Measurements from ENCODE around the gene ZNF628.
A peak's percentile ranks its signal among the peaks of the same experiment; 100 is the strongest.

The ZNF628 gene

DNA sequence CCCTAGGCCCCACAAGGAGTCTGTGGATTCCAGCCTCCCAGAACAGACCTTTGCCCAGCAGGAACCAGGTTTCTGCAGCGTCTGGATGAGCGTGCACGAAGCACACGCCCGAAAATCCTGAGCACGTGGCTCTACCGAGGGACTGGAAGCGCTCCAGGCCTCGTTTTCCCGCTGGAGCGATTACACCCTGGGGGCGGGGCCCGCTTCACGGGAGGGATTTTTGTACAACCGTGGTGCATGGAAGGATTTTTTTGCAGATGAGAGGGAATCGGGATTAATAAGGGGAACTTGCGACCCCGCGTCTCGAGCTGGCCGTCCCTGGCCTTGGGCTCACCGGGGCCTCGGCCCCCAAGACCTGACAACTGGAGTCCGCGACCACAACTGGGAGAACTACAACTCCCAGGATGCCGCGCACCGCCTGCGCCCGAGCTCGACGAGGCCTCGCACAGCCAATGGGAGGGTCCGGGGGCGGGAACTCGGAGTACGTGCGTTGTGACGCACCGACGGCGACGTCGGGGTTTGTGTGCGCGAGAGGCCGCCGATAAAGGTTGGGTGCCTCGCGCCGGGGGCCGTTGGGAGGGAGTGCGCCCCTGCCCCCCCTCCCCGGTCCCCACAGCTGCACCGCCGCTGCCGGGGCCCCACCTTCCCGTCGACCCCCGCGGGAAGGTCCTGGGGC, at the start of gene ZNF628:
Gene ZNF628, plus strand, starts transcription at position 518 of the 676 bp plus-strand sequence. CDS start 3,294 bp downstream, outside the sequence.
- H3K4me1 Mint-ChIP-seq (ENCODE audit: low read depth), result peaks cover 18% of the 10 kb centered on the region
- DNase-seq (ENCODE audit: low spot score), result peak; percentile 97
- peak within 1 kb of the TSS; percentile 91 for H3K27ac Mint-ChIP-seq
- H3K9me3 Mint-ChIP-seq, result no peaks in the 10 kb centered on the region
- H3K27me3 Mint-ChIP-seq (ENCODE audit: low read depth), result no peaks in the 10 kb centered on the region
- peaks cover 4% of the 10 kb centered on the region for H3K36me3 Mint-ChIP-seq (ENCODE audit: low read depth)
- peak within 1 kb of the TSS; percentile 92 for H3K4me3 Mint-ChIP-seq

DNA sequence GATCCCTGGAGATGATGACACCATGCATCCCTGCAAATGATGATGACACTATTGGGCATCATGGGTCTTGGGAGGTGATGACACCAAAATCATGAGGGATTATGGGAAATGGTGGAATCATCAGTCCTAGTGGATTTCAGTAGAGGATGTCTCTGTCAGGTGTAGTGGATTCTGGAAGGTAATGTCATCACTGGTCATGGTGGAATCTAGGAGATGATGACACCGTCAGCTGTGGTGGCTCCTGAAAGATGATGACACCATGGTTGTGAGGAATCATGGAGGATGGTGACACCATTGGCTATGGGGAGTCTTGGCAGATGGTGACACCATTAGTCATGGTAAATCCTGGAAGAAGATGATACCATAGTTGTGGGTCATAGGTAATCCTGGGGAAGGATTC, 45.2 kb upstream of the ZNF628 start:
- Mint-ChIP-seq H3K4me1 (ENCODE audit: low read depth) (no peaks in the 10 kb centered on the region), H3K9me3 (no peaks in the 10 kb centered on the region), H3K27me3 (ENCODE audit: low read depth) (peaks cover 17% of the 10 kb centered on the region), H3K4me3 (no peak overlapping the region), H3K36me3 (ENCODE audit: low read depth) (no peaks in the 10 kb centered on the region), H3K27ac (no peak overlapping the region)
- no peak for DNase-seq (ENCODE audit: low spot score)

DNA sequence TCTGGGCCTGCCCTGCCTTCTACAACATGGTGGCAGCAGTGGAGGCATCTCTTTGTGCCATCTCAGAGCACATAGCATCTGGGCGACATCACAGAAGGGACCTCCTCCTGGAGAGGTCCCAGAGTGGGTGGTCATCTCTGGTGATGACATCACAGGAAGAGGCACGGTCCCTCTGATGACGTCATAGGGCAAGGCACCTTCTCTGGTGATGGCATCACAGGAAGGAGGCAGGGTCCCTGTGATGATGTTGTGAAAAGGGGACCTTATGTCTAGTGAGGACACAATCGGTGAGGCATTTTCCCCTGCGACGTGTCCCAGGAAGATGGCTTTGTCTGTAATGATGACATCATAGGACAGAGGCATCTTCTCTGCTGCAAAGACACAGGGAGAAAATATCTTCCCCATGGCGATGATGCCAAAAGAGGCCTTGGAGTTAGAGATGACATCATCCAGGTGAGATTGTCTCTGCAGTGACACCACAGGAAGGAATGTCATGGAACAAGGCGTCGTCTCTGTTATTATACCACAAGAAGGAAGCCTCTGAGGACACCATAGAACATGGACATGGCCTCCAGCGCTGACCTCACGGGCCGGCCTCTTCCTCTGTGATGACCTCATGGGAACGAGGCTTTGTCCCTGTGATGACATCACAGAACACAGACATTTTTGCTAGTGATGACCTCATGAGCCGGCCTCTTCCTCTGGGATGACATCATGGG, 44.0 kb upstream of the ZNF628 start:
- H3K4me3 Mint-ChIP-seq, result no peak overlapping the region

DNA sequence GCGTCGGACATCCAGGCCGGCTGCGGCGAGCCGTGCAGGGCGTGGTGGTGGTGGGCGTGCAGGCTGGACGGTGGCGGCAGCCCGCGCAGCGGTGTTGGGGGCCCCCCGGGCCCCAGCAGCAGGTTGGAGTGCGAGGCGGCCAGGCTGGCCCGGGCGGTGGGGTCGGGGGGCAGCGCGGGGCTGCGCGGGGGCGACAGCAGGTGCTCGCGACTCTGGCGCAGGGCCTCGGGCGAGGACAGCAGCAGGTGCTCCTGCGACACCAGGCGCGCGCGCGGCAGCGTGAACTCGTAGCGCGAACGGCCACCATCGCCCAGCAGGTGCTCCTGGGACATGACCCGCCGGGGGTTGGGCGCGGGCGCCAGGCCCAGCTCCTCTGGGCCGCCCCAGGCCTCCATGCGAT, 43.1 kb upstream of the ZNF628 start:
- peaks cover 22% of the 10 kb centered on the region for H3K27me3 Mint-ChIP-seq (ENCODE audit: low read depth)

More for the DNA sequence above, 44.0 kb upstream of the ZNF628 start:
- no peak for DNase-seq (ENCODE audit: low spot score)
- H3K9me3 Mint-ChIP-seq, result no peaks in the 10 kb centered on the region
- H3K4me1 Mint-ChIP-seq (ENCODE audit: low read depth), result no peaks in the 10 kb centered on the region
- no peak overlapping the region for H3K27ac Mint-ChIP-seq
- H3K27me3 Mint-ChIP-seq (ENCODE audit: low read depth), result peaks cover 21% of the 10 kb centered on the region
- H3K36me3 Mint-ChIP-seq (ENCODE audit: low read depth), result no peaks in the 10 kb centered on the region

DNA sequence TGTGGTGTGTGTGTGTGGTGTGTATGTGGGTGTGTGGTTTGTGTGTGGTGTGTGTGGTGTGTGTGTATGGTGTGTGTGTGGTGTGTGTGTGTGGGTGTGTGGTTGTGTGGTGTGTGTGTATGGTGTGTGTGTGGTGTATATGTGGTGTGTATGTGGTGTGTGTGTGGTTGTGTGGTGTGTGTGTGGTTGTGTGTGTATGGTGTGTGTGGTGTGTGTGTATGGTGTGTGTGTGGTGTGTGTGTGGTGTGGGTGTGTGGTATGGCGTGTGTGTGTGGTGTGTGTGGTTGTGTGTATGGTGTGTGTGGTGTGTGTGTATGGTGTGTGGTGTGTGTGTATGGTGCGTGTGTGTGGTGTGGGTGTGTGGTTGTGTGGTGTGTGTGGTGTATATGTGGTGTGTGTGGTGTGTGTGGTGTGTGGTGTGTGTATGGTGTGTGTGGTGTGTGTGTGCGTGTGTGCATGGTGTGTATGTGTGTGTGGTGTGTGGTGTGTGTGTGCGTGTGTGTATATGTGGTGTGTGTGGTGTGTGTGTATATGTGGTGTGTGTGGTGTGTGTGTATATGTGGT, 42.0 kb upstream of the ZNF628 start:
- no peak overlapping the region for H3K4me3 Mint-ChIP-seq

More for the DNA sequence above, 43.1 kb upstream of the ZNF628 start:
- DNase-seq (ENCODE audit: low spot score), result no peak
- Mint-ChIP-seq H3K4me3 (no peak overlapping the region), H3K36me3 (ENCODE audit: low read depth) (no peaks in the 10 kb centered on the region), H3K27ac (no peak overlapping the region), H3K9me3 (no peaks in the 10 kb centered on the region), H3K4me1 (ENCODE audit: low read depth) (no peaks in the 10 kb centered on the region)

DNA sequence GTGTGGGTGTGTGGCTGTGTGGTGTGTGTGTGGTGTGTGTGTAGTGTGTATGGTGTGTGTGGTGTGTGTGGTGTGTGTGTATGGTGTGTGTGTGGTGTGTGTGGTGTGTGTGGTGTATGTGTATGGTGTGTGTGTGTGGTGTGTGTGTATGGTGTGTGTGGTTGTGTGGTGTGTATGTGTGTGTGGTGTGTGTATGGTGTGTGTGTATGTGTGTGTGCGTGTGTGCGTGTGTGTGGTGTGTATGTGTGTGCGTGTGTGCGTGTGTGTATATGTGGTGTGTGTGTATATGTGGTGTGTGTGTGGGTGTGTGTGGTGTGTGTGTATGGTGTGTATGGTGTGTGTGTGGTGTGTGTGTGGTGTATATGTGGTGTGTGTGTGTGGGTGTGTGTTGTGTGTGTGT, 41.4 kb upstream of the ZNF628 start:
- H3K27me3 Mint-ChIP-seq (ENCODE audit: low read depth), result peaks cover 33% of the 10 kb centered on the region
- H3K36me3 Mint-ChIP-seq (ENCODE audit: low read depth), result no peaks in the 10 kb centered on the region
- no peak overlapping the region for H3K4me3 Mint-ChIP-seq
- no peaks in the 10 kb centered on the region for H3K9me3 Mint-ChIP-seq
- no peak for DNase-seq (ENCODE audit: low spot score)
- no peak overlapping the region for H3K27ac Mint-ChIP-seq
- no peaks in the 10 kb centered on the region for H3K4me1 Mint-ChIP-seq (ENCODE audit: low read depth)

More for the DNA sequence above, 42.0 kb upstream of the ZNF628 start:
- Mint-ChIP-seq H3K36me3 (ENCODE audit: low read depth) (no peaks in the 10 kb centered on the region), H3K27me3 (ENCODE audit: low read depth) (peaks cover 30% of the 10 kb centered on the region), H3K4me1 (ENCODE audit: low read depth) (no peaks in the 10 kb centered on the region), H3K9me3 (no peaks in the 10 kb centered on the region), H3K27ac (no peak overlapping the region)
- no peak for DNase-seq (ENCODE audit: low spot score)

DNA sequence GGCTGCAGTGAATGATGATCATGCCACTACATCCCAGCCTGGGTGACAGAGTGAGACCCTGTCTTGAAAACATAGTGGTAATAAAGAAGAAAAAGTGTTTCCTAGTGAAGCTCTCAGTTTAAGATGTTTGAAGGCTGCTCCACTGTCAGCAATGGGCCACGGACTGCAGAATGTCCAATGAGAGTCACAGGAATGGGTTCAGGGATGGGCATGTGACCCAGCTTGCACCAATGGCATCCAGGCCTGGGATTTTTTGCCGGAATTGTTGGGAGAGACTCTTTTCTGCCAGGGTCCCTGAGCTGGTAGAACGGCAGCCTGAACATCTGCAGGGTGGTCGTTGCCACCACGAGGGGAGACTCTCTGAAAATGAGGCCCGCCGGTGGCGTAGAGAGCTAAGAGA, 39.6 kb upstream of the ZNF628 start:
- no peaks in the 10 kb centered on the region for H3K36me3 Mint-ChIP-seq (ENCODE audit: low read depth)
- peaks cover 39% of the 10 kb centered on the region for H3K27me3 Mint-ChIP-seq (ENCODE audit: low read depth)
- no peak for DNase-seq (ENCODE audit: low spot score)
- no peaks in the 10 kb centered on the region for H3K9me3 Mint-ChIP-seq
- H3K4me1 Mint-ChIP-seq (ENCODE audit: low read depth), result peaks cover 8% of the 10 kb centered on the region
- H3K27ac Mint-ChIP-seq, result no peak overlapping the region
- H3K4me3 Mint-ChIP-seq, result no peak overlapping the region

DNA sequence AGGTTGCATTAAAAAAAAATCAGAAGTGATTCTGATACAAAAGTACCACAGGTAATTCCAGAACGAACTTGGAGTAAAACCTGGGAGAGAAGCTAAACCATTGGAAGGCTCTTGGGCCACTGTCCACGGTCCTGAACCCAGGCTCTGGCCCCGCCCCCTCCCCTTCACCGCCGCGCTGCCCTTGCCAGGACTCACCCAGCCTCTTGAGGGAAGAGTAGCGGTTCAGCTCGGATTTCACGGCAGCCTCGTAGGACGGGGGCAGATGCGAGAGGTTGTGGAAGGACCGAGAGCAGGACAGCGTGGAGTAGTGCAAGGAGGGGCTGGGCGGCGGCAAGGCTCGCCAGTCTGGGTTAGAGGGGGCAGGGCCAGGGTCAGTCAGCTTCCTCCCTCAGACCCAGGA, 39.0 kb upstream of the ZNF628 start:
- Mint-ChIP-seq H3K4me1 (ENCODE audit: low read depth) (peaks cover 8% of the 10 kb centered on the region), H3K27ac (no peak overlapping the region), H3K36me3 (ENCODE audit: low read depth) (no peaks in the 10 kb centered on the region), H3K4me3 (no peak overlapping the region), H3K27me3 (ENCODE audit: low read depth) (peaks cover 38% of the 10 kb centered on the region), H3K9me3 (no peaks in the 10 kb centered on the region)
- peak; percentile 19 for DNase-seq (ENCODE audit: low spot score)

DNA sequence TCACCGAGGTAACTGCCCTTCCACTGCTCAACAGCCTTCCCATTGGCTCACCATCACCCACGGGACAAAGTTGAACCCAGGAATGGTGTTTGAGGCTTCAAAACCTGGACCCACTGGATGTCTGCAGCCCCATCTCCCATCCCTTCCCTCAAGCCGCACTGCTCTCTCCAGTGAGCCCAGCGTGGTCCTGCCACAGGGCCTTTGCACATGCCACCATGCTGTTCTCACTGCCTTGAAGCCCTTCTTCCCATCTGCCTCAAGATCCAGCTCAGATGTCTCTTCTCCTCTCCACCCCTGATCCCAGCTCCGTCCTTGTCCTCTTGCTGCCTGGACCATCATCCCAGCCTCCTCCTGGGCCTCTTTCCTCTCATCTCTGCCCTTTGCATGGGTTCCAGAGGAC, 37.4 kb upstream of the ZNF628 start:
- H3K9me3 Mint-ChIP-seq, result no peaks in the 10 kb centered on the region
- no peak overlapping the region for H3K4me3 Mint-ChIP-seq
- H3K4me1 Mint-ChIP-seq (ENCODE audit: low read depth), result peaks cover 9% of the 10 kb centered on the region
- H3K27me3 Mint-ChIP-seq (ENCODE audit: low read depth), result peaks cover 45% of the 10 kb centered on the region
- H3K27ac Mint-ChIP-seq, result no peak overlapping the region
- DNase-seq (ENCODE audit: low spot score), result no peak
- no peaks in the 10 kb centered on the region for H3K36me3 Mint-ChIP-seq (ENCODE audit: low read depth)

DNA sequence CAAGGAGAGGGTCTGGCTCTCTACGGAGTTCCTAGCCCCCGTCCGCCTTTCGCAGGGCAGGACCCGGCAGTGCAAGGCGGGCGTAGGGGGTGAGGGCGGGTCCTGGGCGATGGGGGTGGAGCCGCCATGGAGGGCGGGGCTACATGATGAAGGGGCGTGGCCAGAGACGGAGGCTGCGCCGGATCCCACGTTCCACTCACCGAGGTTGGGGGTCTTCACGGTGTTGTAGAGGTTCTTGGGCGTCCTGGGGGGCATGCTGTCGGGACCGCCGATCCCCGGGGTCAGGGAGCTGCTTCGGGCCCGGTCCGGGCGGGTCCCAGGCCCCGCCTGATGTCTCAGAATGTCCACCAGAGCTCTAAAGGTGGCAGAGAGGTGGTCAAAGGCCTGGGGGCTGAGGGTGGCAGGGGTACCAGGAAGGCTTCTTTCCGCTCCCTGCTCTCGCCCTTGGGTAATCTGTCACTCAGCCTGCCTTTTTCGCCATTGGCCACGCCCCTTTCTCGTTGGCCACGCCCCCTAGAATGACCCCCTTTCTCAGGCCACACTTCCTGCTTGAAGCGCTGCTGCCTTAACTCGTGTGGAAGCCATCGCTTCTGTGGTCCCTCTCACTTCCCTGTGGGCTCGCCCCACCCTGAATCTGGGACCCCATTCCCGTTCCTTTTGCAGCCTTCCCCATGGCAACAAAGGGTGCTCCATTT, 35.9 kb upstream of the ZNF628 start:
- Mint-ChIP-seq H3K36me3 (ENCODE audit: low read depth) (no peaks in the 10 kb centered on the region), H3K4me3 (peak overlapping the region; percentile 1), H3K27me3 (ENCODE audit: low read depth) (peaks cover 57% of the 10 kb centered on the region), H3K27ac (no peak overlapping the region), H3K9me3 (no peaks in the 10 kb centered on the region), H3K4me1 (ENCODE audit: low read depth) (peaks cover 9% of the 10 kb centered on the region)
- no peak for DNase-seq (ENCODE audit: low spot score)

DNA sequence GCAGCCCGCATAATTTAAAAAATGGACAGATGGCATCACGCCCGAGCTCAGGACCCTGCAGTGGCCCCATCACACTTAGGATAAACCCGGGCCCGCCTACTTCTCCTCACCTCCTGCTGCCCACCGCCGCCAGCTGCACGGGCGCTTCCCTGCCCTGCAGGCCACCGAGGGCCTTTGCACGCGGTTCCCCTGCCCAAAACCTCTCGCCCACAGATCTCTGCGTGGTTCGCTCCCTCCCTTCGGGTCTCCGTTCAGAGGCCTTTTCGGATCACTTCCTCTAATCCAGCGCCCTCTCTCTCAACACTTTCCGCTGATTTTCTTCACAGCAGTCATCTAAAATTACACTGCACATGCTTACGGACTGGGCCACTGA, 35.1 kb upstream of the ZNF628 start:
- Mint-ChIP-seq H3K36me3 (ENCODE audit: low read depth) (no peaks in the 10 kb centered on the region), H3K27me3 (ENCODE audit: low read depth) (peaks cover 61% of the 10 kb centered on the region), H3K9me3 (no peaks in the 10 kb centered on the region), H3K4me3 (peak overlapping the region; percentile 1), H3K27ac (no peak overlapping the region), H3K4me1 (ENCODE audit: low read depth) (peaks cover 9% of the 10 kb centered on the region)
- DNase-seq (ENCODE audit: low spot score), result no peak

DNA sequence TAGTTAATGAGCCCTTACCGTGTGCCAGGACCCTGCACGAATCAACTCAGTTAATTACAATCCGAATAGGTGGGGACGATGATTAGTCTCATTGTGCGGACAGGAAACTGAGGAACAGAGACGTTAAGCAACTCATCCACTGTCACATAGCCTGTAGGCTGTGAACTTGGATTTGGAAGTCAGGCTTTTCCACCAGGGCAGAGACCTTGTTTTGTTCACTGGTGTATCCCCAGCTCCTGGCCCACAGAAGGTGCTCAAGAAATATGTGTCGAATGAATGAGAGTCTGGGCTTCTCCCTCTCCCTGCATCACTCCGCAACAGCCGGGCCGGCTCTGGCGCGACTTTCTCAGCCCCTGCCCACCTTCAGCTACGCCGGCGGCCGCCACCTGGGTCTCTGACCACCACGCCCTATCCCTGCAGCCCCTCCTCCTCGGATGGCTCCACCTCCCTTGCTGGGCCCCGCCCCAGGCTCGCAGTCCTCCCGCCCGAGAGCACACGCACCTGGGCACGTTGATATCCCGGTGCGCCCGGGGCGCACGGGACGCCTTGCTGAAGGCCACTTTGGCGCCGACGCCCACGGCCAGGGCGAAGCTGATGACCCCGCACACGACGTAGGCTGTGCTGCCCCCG, 34.6 kb upstream of the ZNF628 start:
- no peaks in the 10 kb centered on the region for H3K36me3 Mint-ChIP-seq (ENCODE audit: low read depth)
- H3K9me3 Mint-ChIP-seq, result no peaks in the 10 kb centered on the region
- no peak overlapping the region for H3K27ac Mint-ChIP-seq
- no peak for DNase-seq (ENCODE audit: low spot score)
- H3K4me1 Mint-ChIP-seq (ENCODE audit: low read depth), result peaks cover 9% of the 10 kb centered on the region
- H3K27me3 Mint-ChIP-seq (ENCODE audit: low read depth), result peaks cover 61% of the 10 kb centered on the region
- no peak overlapping the region for H3K4me3 Mint-ChIP-seq

DNA sequence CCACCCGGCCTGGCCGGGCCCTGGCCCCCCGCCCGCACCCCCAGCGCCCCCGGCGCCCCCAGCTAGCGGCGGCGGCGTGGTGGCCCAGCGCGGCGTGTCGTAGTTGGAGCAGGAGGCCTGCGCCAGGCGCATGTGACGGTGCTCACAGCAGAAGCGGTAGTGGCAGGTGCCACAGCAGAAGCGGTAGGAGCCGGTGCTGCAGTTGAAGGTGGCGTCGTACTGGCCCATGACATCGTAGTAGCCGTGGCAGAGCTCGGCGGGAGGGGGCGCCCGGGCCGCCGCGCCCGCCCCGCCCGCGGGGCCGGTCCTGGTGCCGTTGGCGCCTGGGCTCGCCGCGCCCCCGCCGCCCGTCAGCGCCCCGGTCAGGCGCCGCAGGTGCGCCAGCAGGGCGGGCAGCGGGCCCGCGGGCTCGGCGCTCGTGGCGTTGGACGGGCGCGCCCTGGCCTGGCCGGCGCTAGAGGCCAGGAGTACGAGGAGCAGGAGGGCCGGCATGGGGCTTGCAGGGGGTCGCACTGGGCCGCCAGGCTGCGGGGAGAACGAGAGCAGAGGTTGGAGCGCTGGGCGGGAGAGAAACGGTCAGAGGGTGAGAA, 34.0 kb upstream of the ZNF628 start:
- Mint-ChIP-seq H3K4me3 (no peak overlapping the region), H3K27ac (no peak overlapping the region), H3K4me1 (ENCODE audit: low read depth) (peaks cover 9% of the 10 kb centered on the region), H3K27me3 (ENCODE audit: low read depth) (peaks cover 57% of the 10 kb centered on the region), H3K36me3 (ENCODE audit: low read depth) (no peaks in the 10 kb centered on the region), H3K9me3 (no peaks in the 10 kb centered on the region)
- DNase-seq (ENCODE audit: low spot score), result no peak

Measured in T-helper 2 cell treated with Interferon-gamma antibody and Interleukin-4, amounts not matched to agents 5 μg/mL and 100 μg/mL, for 36 hours (primary cell).